Measurements from ENCODE around the gene ITPR3. TPM values are rescaled to one million over a fixed set of nuclear protein-coding genes. Genes with fewer than 3 reads are reported as not detected.

The ITPR3 gene
- total and polyA plus RNA-seq, 2 of the 13 experiments (the other 11 are each of a cell fraction or from before 2014, with no cell fraction given) = 3.8 to 21.4 TPM

DNA sequence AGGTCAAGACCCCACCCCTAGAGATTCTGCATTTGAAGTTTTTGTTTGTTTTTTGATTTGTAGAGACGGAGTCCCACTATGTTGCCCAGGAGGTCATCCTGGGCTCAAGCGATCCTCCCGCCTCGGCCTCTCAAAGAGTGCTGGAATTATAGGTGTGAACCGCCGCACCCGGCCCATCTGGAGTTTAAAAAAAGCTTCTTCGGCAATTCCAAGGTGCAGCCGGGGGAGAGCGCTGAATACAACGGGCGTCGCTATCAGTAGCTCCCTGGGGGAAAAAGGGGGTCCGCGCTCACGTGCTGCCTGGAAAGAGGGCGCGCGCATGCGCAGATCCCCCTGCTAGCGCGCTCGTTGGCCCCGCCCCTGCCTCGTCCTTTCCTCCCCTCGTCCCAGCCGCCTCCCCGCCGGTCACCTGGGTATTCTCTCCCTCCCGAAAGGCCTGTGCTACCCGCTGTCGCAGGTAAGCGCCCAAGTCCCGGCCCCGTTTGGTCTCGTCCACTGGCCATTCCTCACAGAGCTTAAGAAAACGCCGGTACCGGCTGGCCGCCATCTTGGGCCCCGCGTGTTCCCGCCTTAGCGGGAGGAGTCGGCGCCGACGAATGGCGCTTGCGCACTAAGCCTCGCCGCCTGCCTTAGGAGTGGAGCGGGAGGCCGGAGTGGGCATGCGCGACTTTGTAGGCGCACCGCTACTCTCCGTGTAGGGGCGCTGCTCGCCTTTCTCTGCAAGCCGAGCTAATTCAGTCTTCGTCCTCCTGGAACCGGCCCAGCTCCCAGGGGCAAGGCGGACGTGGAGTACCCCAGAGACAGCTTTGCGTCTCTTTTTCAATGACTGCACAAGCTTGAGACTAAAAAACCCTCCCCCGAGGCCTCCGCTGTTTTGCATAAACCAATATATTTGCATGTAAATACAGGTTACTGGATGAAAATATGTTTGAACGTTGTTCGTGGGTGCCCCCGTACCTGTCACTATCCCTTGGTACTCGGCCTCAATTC is 90.3 kb downstream of the ITPR3 start, which contains the start of gene UQCC2 (continued):
- no peak for TF ChIP-seq EHMT2 (IDR thresholded peaks at IDR 0.05; ENCODE audit: borderline replicate concordance, low read depth, low read length)
- TF ChIP-seq REXO4 (CRISPR knock-in tag; IDR thresholded peaks at IDR 0.05; ENCODE audit: borderline replicate concordance) = no peak
- peak; percentile 72; the same call in 1 of the 2 replicates for TF ChIP-seq ZFP36L2 (CRISPR knock-in tag; IDR thresholded peaks at IDR 0.05)
- TF ChIP-seq, protein P1, sequence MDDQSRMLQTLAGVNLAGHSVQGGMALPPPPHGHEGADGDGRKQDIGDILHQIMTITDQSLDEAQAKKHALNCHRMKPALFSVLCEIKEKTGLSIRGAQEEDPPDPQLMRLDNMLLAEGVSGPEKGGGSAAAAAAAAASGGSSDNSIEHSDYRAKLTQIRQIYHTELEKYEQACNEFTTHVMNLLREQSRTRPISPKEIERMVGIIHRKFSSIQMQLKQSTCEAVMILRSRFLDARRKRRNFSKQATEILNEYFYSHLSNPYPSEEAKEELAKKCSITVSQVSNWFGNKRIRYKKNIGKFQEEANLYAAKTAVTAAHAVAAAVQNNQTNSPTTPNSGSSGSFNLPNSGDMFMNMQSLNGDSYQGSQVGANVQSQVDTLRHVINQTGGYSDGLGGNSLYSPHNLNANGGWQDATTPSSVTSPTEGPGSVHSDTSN (CRISPR knock-in tag; IDR thresholded peaks at IDR 0.05; ENCODE audit: borderline replicate concordance) = peak; percentile 56; the same call in 1 of the 2 replicates
- TF ChIP-seq ZNF850 (CRISPR knock-in tag; conservative IDR thresholded peaks at IDR 0.05) = no peak
- no peak for TF ChIP-seq ZSCAN25 (CRISPR knock-in tag; IDR thresholded peaks at IDR 0.05)
- TF ChIP-seq, protein P2, sequence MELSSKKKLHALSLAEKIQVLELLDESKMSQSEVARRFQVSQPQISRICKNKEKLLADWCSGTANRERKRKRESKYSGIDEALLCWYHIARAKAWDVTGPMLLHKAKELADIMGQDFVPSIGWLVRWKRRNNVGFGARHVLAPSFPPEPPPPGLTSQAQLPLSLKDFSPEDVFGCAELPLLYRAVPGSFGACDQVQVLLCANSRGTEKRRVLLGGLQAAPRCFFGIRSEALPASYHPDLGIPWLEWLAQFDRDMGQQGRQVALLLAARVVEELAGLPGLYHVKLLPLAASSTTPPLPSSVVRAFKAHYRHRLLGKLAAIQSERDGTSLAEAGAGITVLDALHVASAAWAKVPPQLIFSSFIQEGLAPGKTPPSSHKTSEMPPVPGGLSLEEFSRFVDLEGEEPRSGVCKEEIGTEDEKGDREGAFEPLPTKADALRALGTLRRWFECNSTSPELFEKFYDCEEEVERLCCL (CRISPR knock-in tag; IDR thresholded peaks at IDR 0.05; ENCODE audit: borderline replicate concordance) = peak; percentile 92
- TF ChIP-seq RBM22 (optimal IDR thresholded peaks at IDR 0.05; ENCODE audit: low read length) = no peak
- TF ChIP-seq ZNF83 (CRISPR knock-in tag; IDR thresholded peaks at IDR 0.05; ENCODE audit: borderline replicate concordance) = no peak
- TF ChIP-seq HMG20A (CRISPR knock-in tag; IDR thresholded peaks at IDR 0.05; ENCODE audit: borderline replicate concordance) = no peak
- TF ChIP-seq NFE2 (CRISPR knock-in tag; IDR thresholded peaks at IDR 0.05) = no peak
- TF ChIP-seq, protein P3, sequence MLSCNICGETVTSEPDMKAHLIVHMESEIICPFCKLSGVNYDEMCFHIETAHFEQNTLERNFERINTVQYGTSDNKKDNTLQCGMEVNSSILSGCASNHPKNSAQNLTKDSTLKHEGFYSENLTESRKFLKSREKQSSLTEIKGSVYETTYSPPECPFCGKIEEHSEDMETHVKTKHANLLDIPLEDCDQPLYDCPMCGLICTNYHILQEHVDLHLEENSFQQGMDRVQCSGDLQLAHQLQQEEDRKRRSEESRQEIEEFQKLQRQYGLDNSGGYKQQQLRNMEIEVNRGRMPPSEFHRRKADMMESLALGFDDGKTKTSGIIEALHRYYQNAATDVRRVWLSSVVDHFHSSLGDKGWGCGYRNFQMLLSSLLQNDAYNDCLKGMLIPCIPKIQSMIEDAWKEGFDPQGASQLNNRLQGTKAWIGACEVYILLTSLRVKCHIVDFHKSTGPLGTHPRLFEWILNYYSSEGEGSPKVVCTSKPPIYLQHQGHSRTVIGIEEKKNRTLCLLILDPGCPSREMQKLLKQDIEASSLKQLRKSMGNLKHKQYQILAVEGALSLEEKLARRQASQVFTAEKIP (CRISPR knock-in tag; IDR thresholded peaks at IDR 0.05; ENCODE audit: borderline replicate concordance) = no peak
- TF ChIP-seq MIER2 (CRISPR knock-in tag; IDR thresholded peaks at IDR 0.05) = peak; percentile 48; the same call in 1 of the 2 replicates
- TF ChIP-seq ZNF75D (CRISPR knock-in tag; IDR thresholded peaks at IDR 0.05; ENCODE audit: borderline replicate concordance) = peak; percentile 93
- TF ChIP-seq, protein P4, sequence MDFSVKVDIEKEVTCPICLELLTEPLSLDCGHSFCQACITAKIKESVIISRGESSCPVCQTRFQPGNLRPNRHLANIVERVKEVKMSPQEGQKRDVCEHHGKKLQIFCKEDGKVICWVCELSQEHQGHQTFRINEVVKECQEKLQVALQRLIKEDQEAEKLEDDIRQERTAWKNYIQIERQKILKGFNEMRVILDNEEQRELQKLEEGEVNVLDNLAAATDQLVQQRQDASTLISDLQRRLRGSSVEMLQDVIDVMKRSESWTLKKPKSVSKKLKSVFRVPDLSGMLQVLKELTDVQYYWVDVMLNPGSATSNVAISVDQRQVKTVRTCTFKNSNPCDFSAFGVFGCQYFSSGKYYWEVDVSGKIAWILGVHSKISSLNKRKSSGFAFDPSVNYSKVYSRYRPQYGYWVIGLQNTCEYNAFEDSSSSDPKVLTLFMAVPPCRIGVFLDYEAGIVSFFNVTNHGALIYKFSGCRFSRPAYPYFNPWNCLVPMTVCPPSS (IDR thresholded peaks at IDR 0.05) = no peak
- no peak for TF ChIP-seq ATRX (CRISPR knock-in tag; IDR thresholded peaks at IDR 0.05; ENCODE audit: borderline replicate concordance)
- TF ChIP-seq CREB1 (IDR thresholded peaks at IDR 0.05) = no peak
- no peak for TF ChIP-seq CREB1 (CRISPR knock-in tag; IDR thresholded peaks at IDR 0.05)
- peak; percentile 58; the same call in 1 of the 2 replicates for TF ChIP-seq KLF9 (CRISPR knock-in tag; IDR thresholded peaks at IDR 0.05; ENCODE audit: low read depth)
- TF ChIP-seq, protein P5, sequence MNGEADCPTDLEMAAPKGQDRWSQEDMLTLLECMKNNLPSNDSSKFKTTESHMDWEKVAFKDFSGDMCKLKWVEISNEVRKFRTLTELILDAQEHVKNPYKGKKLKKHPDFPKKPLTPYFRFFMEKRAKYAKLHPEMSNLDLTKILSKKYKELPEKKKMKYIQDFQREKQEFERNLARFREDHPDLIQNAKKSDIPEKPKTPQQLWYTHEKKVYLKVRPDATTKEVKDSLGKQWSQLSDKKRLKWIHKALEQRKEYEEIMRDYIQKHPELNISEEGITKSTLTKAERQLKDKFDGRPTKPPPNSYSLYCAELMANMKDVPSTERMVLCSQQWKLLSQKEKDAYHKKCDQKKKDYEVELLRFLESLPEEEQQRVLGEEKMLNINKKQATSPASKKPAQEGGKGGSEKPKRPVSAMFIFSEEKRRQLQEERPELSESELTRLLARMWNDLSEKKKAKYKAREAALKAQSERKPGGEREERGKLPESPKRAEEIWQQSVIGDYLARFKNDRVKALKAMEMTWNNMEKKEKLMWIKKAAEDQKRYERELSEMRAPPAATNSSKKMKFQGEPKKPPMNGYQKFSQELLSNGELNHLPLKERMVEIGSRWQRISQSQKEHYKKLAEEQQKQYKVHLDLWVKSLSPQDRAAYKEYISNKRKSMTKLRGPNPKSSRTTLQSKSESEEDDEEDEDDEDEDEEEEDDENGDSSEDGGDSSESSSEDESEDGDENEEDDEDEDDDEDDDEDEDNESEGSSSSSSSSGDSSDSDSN (CRISPR knock-in tag; IDR thresholded peaks at IDR 0.05) = peak; percentile 75
- no peak; the same call in 1 of the 2 replicates for TF ChIP-seq ZIK1 (CRISPR knock-in tag; IDR thresholded peaks at IDR 0.05; ENCODE audit: borderline replicate concordance, low read depth)

Data from HepG2 (cell line).